Neuronal stem cell (in vitro differentiated cells): ENCODE data around the gene MYZAP.

Experiments
- DNase-seq: peaks from one replicate; pipeline ENCODE4 v3.0.0-alpha.2; 2013; ENCODE audit warnings: low spot score
- H2AFZ ChIP-seq: one replicate; pipeline ENCODE4 v1.6.1; 2013; ENCODE audit warnings: mild to moderate bottlenecking, low read length, inconsistent platforms
- H2AK5ac ChIP-seq: 2 replicates; pipeline ENCODE4 v1.6.1; 2013; ENCODE audit warnings: low read depth, mild to moderate bottlenecking, inconsistent platforms, low read length, moderate library complexity, mixed read lengths
- H2BK120ac ChIP-seq: 2 replicates; pipeline ENCODE4 v1.6.1; 2013; ENCODE audit warnings: low read depth, mild to moderate bottlenecking, inconsistent platforms, low read length, moderate library complexity, mixed read lengths
- H2BK12ac ChIP-seq: one replicate; pipeline ENCODE4 v1.6.1; 2013; ENCODE audit warnings: low read length, inconsistent platforms
- H2BK15ac ChIP-seq: 2 replicates; pipeline ENCODE4 v1.6.1; 2013; ENCODE audit warnings: mild to moderate bottlenecking, low read length, inconsistent platforms, mixed read lengths
- H2BK5ac ChIP-seq: one replicate; pipeline ENCODE4 v1.6.1; 2013; ENCODE audit warnings: inconsistent platforms, mild to moderate bottlenecking, low read length, moderate library complexity
- H3K14ac ChIP-seq: one replicate; pipeline ENCODE4 v1.6.1; 2013; ENCODE audit warnings: low read length, inconsistent platforms
- H3K18ac ChIP-seq: 2 replicates; pipeline ENCODE4 v1.6.1; 2013; ENCODE audit warnings: low read length, inconsistent platforms
- H3K23ac ChIP-seq: 2 replicates; pipeline ENCODE4 v1.6.1; 2013; ENCODE audit warnings: low read depth, mild to moderate bottlenecking, mixed read lengths, low read length, inconsistent platforms; ENCODE audit not compliant: poor library complexity
- H3K27ac ChIP-seq: replicated peaks from 3 replicates; pipeline ENCODE4 v1.5.1; 2013; ENCODE audit warnings: low read length, inconsistent platforms
- H3K27me3 ChIP-seq, 3 experiments: 2 replicates each; pipeline ENCODE4 v1.6.1; 2013; ENCODE audit warnings: low read length in 3 of 3, mild to moderate bottlenecking in 2 of 3, inconsistent platforms in 1 of 3, low read depth in 1 of 3, mixed read lengths in 1 of 3, moderate library complexity in 1 of 3; ENCODE audit not compliant: control insufficient read depth in 3 of 3, insufficient read depth in 3 of 3
- H3K36me3 ChIP-seq, 2 donors: replicated peaks in 1 of 2; 2 replicates each; pipeline ENCODE4 v1.6.1; 2013; ENCODE audit warnings: low read length in 2 of 2; ENCODE audit not compliant: control insufficient read depth in 2 of 2, insufficient read depth in 2 of 2
- H3K4ac ChIP-seq: 2 replicates; pipeline ENCODE4 v1.6.1; 2013; ENCODE audit warnings: inconsistent platforms, mild to moderate bottlenecking, low read length, moderate library complexity
- H3K4me1 ChIP-seq, 2 donors: 1 replicate in 1 of 2; 2 replicates in 1 of 2; pipeline ENCODE4 v1.6.1; 2013; ENCODE audit warnings: low read length in 2 of 2, low read depth in 1 of 2; ENCODE audit not compliant: control insufficient read depth in 2 of 2, insufficient read depth in 1 of 2
- H3K4me2 ChIP-seq: one replicate; pipeline ENCODE4 v1.6.1; 2013; ENCODE audit warnings: mild to moderate bottlenecking, low read length, inconsistent platforms; ENCODE audit not compliant: insufficient read depth, poor library complexity, severe bottlenecking
- H3K4me3 ChIP-seq, 2 donors: 2 replicates each; pipeline ENCODE4 v1.5.1; 2013; ENCODE audit warnings: low read length in 2 of 2, mild to moderate bottlenecking in 2 of 2, inconsistent platforms in 1 of 2, moderate library complexity in 1 of 2
- H3K79me1 ChIP-seq: one replicate; pipeline ENCODE4 v1.6.1; 2013; ENCODE audit warnings: low read depth, mild to moderate bottlenecking, inconsistent platforms, low read length, moderate library complexity
- H3K9ac ChIP-seq: one replicate; pipeline ENCODE4 v1.6.1; 2013; ENCODE audit warnings: mild to moderate bottlenecking, low read depth, low read length, inconsistent platforms; ENCODE audit not compliant: poor library complexity
- H3K9me3 ChIP-seq, 2 donors: replicated peaks in 1 of 2; 2 replicates each; pipeline versions ENCODE3 to v1.6.1; 2013; ENCODE audit warnings: low read length in 2 of 2, mild to moderate bottlenecking in 2 of 2, inconsistent platforms in 1 of 2, low read depth in 1 of 2, mixed read lengths in 1 of 2, moderate library complexity in 1 of 2; ENCODE audit not compliant: control insufficient read depth in 2 of 2, insufficient read depth in 1 of 2
- H4K8ac ChIP-seq: one replicate; pipeline ENCODE4 v1.6.1; 2013; ENCODE audit warnings: low read depth, mild to moderate bottlenecking, inconsistent platforms, low read length, moderate library complexity
- H4K91ac ChIP-seq: one replicate; pipeline ENCODE4 v1.6.1; 2013; ENCODE audit warnings: low read length, low read depth, mild to moderate bottlenecking, inconsistent platforms; ENCODE audit not compliant: poor library complexity
- WGBS, 2 donors: extraction: QIAGEN DNeasy Blood & Tissue Kit; methylation state at CpG; one replicate each; pipeline ENCODE4 v1.1.7; 2013; ENCODE audit warnings: missing lambda C conversion rate in 2 of 2, mixed read lengths in 1 of 2; ENCODE audit not compliant: insufficient read length in 2 of 2, insufficient replicate concordance in 1 of 2; ENCODE audit errors: extremely low coverage in 2 of 2; 5-methylcytosine and 5-hydroxymethylcytosine counted together

The MYZAP gene

DNA sequence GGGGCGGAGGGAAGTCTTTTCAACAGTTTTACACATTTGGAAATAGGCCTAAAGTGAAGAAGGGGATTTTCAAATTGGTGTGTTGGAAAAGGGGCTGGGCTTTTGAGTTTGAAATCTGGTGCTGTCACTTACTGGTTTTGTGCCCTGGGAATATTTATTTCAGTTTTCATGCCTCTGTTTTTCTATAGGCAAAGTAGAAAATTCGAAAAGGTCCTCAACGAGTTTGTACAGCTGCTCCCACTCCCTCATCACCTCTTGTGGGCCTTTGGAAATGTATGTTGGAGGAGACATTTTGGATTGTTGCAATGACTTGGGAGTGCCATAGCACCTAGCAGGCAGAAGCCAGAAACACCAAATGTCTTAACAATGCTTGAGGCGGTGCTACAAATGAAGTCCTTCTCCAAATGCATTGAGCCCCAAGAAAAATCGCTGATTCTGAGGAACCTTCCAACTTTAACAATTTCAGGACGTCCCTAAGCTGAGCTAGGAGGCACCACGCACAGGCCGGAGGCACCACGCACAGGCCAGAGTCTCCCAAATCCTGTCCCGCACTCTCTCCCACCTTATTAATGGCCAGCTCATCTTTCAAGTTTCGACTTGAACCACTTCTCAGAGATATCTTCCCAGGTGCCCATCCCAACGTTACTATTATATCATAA, 114.2 kb downstream of the MYZAP start:
- H3K23ac ChIP-seq = no peak overlapping the region
- peaks cover 0 to 28% (median 0%) of the 10 kb centered on the region in 3 experiments for H3K27me3 ChIP-seq
- H3K79me1 ChIP-seq = peaks cover 2% of the 10 kb centered on the region
- H2BK5ac ChIP-seq = no peak overlapping the region
- H3K4me1 ChIP-seq = peaks cover 2 to 7% of the 10 kb centered on the region in 2 donors
- H2AK5ac ChIP-seq = peak overlapping the region; percentile 73
- H4K91ac ChIP-seq = no peak overlapping the region
- peaks cover 3 to 4% of the 10 kb centered on the region in 2 donors for H3K9me3 ChIP-seq
- H3K4me3 ChIP-seq = peak overlapping the region; percentile 98
- no CpG with 5 or more reads among the region's 12 CpGs for WGBS, 2 donors
- no peak overlapping the region for H3K27ac ChIP-seq
- H2BK120ac ChIP-seq = no peak overlapping the region
- H3K18ac ChIP-seq = peak overlapping the region; percentile 82
- peak overlapping the region; percentile 66 for H3K9ac ChIP-seq
- no peak overlapping the region for H2BK12ac ChIP-seq
- H3K4ac ChIP-seq = peak overlapping the region; percentile 60
- no peak overlapping the region for H2BK15ac ChIP-seq
- peak overlapping the region; percentile 92 for H4K8ac ChIP-seq
- H3K36me3 ChIP-seq = peaks cover 9 to 26% of the 10 kb centered on the region in 2 donors
- no peak for DNase-seq
- no peak overlapping the region for H3K4me2 ChIP-seq
- peak overlapping the region; percentile 96 for H2AFZ ChIP-seq
- no peak overlapping the region for H3K14ac ChIP-seq

DNA sequence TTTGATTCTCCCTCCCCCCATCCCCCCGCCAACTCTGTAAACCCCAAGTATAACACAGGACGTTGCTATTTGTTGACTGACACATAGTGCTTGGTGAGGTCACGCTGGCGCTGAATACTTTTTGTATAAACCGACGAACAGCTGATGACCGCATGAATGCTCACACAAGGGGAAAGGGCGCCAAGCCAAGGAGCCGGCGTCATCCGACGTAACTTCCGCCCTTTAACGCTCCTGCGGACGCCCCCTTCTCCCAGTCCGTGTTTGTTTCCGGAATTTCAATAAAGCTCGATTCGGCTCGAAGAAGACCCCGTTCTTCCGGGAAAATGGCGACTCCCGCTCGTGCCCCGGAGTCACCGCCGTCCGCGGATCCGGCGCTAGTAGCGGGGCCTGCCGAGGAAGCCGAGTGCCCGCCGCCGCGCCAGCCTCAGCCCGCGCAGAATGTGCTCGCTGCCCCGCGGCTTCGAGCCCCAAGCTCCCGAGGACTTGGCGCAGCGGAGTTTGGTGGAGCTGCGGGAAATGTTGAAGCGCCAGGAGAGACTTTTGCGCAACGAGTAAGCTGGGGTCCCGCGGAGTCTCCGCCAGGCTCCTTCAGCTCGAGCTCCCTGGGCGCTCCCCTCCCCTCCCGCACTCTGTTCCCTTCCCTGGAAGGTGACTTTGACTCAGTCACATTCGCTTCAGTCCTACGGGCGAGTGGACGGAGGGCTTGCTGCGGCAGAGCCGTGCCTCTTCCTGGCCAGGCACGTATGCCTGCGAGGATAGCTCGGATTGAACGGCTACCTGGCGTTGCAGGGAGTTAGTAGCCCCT, 114.9 kb downstream of the MYZAP start, which contains the start of gene POLR2M:
TSS of gene POLR2M (plus strand) at position 310 of the 805 bp plus-strand sequence. CDS start at position 439, 129 bp downstream.
- H3K23ac ChIP-seq = peak within 1 kb of the TSS; percentile 83
- peak within 1 kb of the TSS; percentile 20 for H2BK15ac ChIP-seq
- peaks cover 0 to 21% (median 0%) of the 10 kb centered on the region in 3 experiments for H3K27me3 ChIP-seq
- no peak within 1 kb of the TSS for H3K27ac ChIP-seq
- H3K4me3 ChIP-seq = peak within 1 kb of the TSS; percentile 98
- peak; percentile 64 for DNase-seq
- H3K14ac ChIP-seq = peak within 1 kb of the TSS; percentile 92
- peaks cover 11 to 33% of the 10 kb centered on the region in 2 donors for H3K36me3 ChIP-seq
- no peak within 1 kb of the TSS for H2BK120ac ChIP-seq
- H3K4ac ChIP-seq = peak within 1 kb of the TSS; percentile 60
- H2AK5ac ChIP-seq = peak within 1 kb of the TSS; percentile 73
- H3K4me2 ChIP-seq = peak within 1 kb of the TSS; percentile 59
- WGBS, 2 donors = no CpG with 5 or more reads among the region's 70 CpGs
- H2AFZ ChIP-seq = peak within 1 kb of the TSS; percentile 96
- H2BK12ac ChIP-seq = no peak within 1 kb of the TSS
- H2BK5ac ChIP-seq = peak within 1 kb of the TSS; percentile 35
- peaks cover 3 to 4% of the 10 kb centered on the region in 2 donors for H3K9me3 ChIP-seq
- peak within 1 kb of the TSS; percentile 98 for H3K9ac ChIP-seq
- peak within 1 kb of the TSS; percentile 92 for H4K8ac ChIP-seq
- peaks cover 2 to 7% of the 10 kb centered on the region in 2 donors for H3K4me1 ChIP-seq
- peaks cover 2% of the 10 kb centered on the region for H3K79me1 ChIP-seq
- H4K91ac ChIP-seq = peak within 1 kb of the TSS; percentile 40
- peak within 1 kb of the TSS; percentile 87 for H3K18ac ChIP-seq

DNA sequence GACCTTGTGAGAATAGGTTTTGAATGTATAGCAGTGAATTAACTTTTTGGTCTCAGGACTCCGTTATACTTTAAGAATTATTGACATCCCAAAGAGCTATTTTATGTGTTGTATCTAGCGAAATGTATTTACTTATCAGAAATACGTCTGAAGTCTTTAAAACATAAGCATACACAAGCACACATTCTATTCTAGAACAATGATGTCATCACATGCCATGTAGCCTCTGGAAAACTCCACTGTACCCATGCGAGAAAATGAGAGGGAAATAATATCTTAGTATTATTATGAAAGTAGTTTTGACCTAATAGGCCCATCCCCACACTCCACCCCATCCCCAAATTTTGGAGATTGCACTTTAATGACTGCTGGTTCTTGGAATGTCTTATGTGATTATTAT, 116.3 kb downstream of the MYZAP start:
- Histone ChIP-seq H3K23ac (no peak overlapping the region), H3K36me3 (peaks cover 19 to 47% of the 10 kb centered on the region in 2 donors), H3K4me1 (peaks cover 2 to 7% of the 10 kb centered on the region in 2 donors), H3K9me3 (peaks cover 3 to 4% of the 10 kb centered on the region in 2 donors), H3K4me3 (peak overlapping the region in 1 of 2 donors; percentile 98), H3K79me1 (peaks cover 2% of the 10 kb centered on the region), H3K18ac (no peak overlapping the region), H3K27ac (no peak overlapping the region), H3K14ac (no peak overlapping the region), H3K27me3 (peaks cover 0 to 8% (median 0%) of the 10 kb centered on the region in 3 experiments), H4K91ac (no peak overlapping the region), H2AK5ac (no peak overlapping the region), H4K8ac (no peak overlapping the region), H2BK12ac (no peak overlapping the region), H2BK5ac (no peak overlapping the region), H2BK15ac (no peak overlapping the region), H2BK120ac (no peak overlapping the region), H2AFZ (no peak overlapping the region), H3K9ac (no peak overlapping the region), H3K4ac (no peak overlapping the region), H3K4me2 (no peak overlapping the region)
- WGBS, 2 donors = no CpG with 5 or more reads among the region's 4 CpGs
- no peak for DNase-seq

DNA sequence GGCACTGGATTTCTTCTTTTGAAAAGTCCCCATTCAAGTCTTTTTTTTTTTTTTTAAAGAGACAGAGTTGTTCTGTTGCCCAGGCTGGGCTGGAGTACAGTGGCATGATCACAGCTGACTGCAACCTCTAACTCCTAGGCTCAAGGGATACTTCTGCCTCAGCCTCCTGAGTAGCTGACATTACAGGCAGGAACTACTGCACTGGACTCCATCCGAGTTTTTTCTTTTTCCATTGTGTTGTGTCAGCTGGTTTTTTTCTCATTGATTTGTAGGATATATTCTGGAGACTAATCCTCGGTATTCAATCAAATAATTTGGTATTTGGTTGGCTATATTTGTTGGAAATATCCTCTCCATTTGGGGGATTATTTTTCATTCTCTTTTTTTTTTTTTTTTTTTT, 126.6 kb downstream of the MYZAP start:
- no peak overlapping the region for H2AK5ac ChIP-seq
- no peaks in the 10 kb centered on the region for H3K27me3 ChIP-seq
- H3K4me1 ChIP-seq = no peaks in the 10 kb centered on the region
- no peaks in the 10 kb centered on the region for H3K79me1 ChIP-seq
- no peak overlapping the region for H3K4me2 ChIP-seq
- no peaks in the 10 kb centered on the region for H3K9me3 ChIP-seq
- H3K4me3 ChIP-seq = no peak overlapping the region
- H3K14ac ChIP-seq = no peak overlapping the region
- no peak overlapping the region for H2BK120ac ChIP-seq
- no peak overlapping the region for H4K8ac ChIP-seq
- no peak overlapping the region for H3K27ac ChIP-seq
- no peak overlapping the region for H2BK15ac ChIP-seq
- no CpG with 5 or more reads among the region's 2 CpGs for WGBS, 2 donors
- H4K91ac ChIP-seq = no peak overlapping the region
- H3K4ac ChIP-seq = no peak overlapping the region
- H3K23ac ChIP-seq = no peak overlapping the region
- no peak overlapping the region for H3K18ac ChIP-seq
- H2BK12ac ChIP-seq = no peak overlapping the region
- no peak overlapping the region for H2BK5ac ChIP-seq
- DNase-seq = no peak
- H2AFZ ChIP-seq = no peak overlapping the region
- H3K9ac ChIP-seq = no peak overlapping the region
- H3K36me3 ChIP-seq = peaks cover 5 to 45% of the 10 kb centered on the region in 2 donors
